GM12878 (cell line): ENCODE measurements around the gene SLC11A1. TPM values are rescaled to one million over a fixed set of nuclear protein-coding genes. Genes with fewer than 3 reads are reported as not detected.

Experiments
- ATAC-seq: fragments of 200-7000 bp; cut with Tn5 transposase; 3 replicates; pipeline ENCODE4 v1.9.1; 2020; ENCODE audit warnings: mild to moderate bottlenecking, moderate library complexity
- BruUV-seq: library from RNA; stranded (reverse); fragments of 400-500 nt; replicated peaks from 2 replicates; lab custom pipeline; 2021; lab: Mats Ljungman, UMichigan
- CTCF ChIA-PET: fragments of 300-600 bp; sonication (Branson Sonifier 250); formaldehyde crosslinking; extraction: SDS; loops from one replicate; lab custom pipeline; 2021; ENCODE audit warnings: inconsistent platforms; lab: Yijun Ruan, JAX
- POLR2A ChIA-PET: fragments of 350-600 bp; formaldehyde crosslinking; extraction: SDS; loops from one replicate; lab custom pipeline; 2021; ENCODE audit warnings: inconsistent platforms; lab: Charles Lee
- RAD21 ChIA-PET: fragments of 300-600 bp; sonication (Branson Sonifier 250); formaldehyde crosslinking; loops from one replicate; lab custom pipeline; 2023; ENCODE audit warnings: antibody characterized with exemption; ENCODE audit not compliant: unreplicated experiment; lab: Charles Lee
- SMC1A ChIA-PET: fragments of 300-600 bp; sonication (Branson Sonifier 250); formaldehyde crosslinking; loops from one replicate; lab custom pipeline; 2023; ENCODE audit not compliant: unreplicated experiment, uncharacterized antibody; lab: Charles Lee
- DNase-seq: peaks from one replicate; pipeline ENCODE4 v3.0.0-alpha.2; 2011; ENCODE audit warnings: low read depth, low spot score
- FAIRE-seq: peaks from 3 replicates; lab custom pipeline; 2011; peaks lifted over from hg19 to GRCh38; lab: Jason Lieb, UNC
- H2AFZ ChIP-seq: 2 replicates; pipeline ENCODE4 v1.6.0; 2011; ENCODE audit warnings: low read depth, low read length, control low read depth; ENCODE audit not compliant: control insufficient read depth
- H3K27ac ChIP-seq: 2 replicates; pipeline ENCODE4 v1.5.1; 2011; ENCODE audit warnings: control low read depth; ENCODE audit not compliant: control insufficient read depth, insufficient read depth
- H3K27me3 ChIP-seq, 2 experiments: replicated peaks in 1 of 2; 2 replicates each; pipeline versions ENCODE4 v1.6.0 to v1.6.1; 2011; ENCODE audit warnings: low read length in 1 of 2; ENCODE audit not compliant: control insufficient read depth in 2 of 2, insufficient read depth in 2 of 2
- H3K36me3 ChIP-seq, 2 experiments: 2 replicates each; pipeline ENCODE4 v1.5.1; 2011; ENCODE audit warnings: low read length in 1 of 2; ENCODE audit not compliant: control insufficient read depth in 2 of 2, insufficient read depth in 2 of 2
- H3K4me1 ChIP-seq: 2 replicates; pipeline ENCODE4 v1.6.1; 2011; ENCODE audit warnings: mild to moderate bottlenecking, low read length, moderate library complexity, mixed read lengths; ENCODE audit not compliant: control insufficient read depth, insufficient read depth
- H3K4me2 ChIP-seq: 2 replicates; pipeline ENCODE4 v1.6.0; 2011; ENCODE audit warnings: control low read depth; ENCODE audit not compliant: control insufficient read depth, insufficient read depth
- H3K4me3 ChIP-seq: fragments of 200-600 bp; sonication (generic); 2 replicates; pipeline ENCODE4 v1.5.1; 2016
- H3K79me2 ChIP-seq: 2 replicates; pipeline ENCODE4 v1.6.0; 2011; ENCODE audit warnings: low read length; ENCODE audit not compliant: control insufficient read depth, insufficient read depth
- H3K9ac ChIP-seq: 2 replicates; pipeline ENCODE4 v1.8.0; 2011; ENCODE audit warnings: low read length, control low read depth, mixed read lengths; ENCODE audit not compliant: control insufficient read depth, insufficient read depth
- H3K9me3 ChIP-seq: replicated peaks from 3 replicates; pipeline ENCODE4 v1.5.1; 2011; ENCODE audit warnings: mild to moderate bottlenecking, low read length; ENCODE audit not compliant: control insufficient read depth, insufficient read depth
- H4K20me1 ChIP-seq: 2 replicates; pipeline ENCODE4 v1.6.0; 2011; ENCODE audit not compliant: control insufficient read depth, insufficient read depth
- CBX5 ChIP-seq: sonication (generic); IDR thresholded peaks from 2 replicates; pipeline ENCODE4 v1.6.1; 2016; ENCODE audit warnings: low read depth, moderate library complexity, mild to moderate bottlenecking, inconsistent platforms
- E2F4 ChIP-seq: IDR thresholded peaks from 2 replicates; pipeline ENCODE4 v1.6.1; 2012; ENCODE audit warnings: low read depth, low read length, improper control_type of control experiment
- HCFC1 ChIP-seq: fragments of 150-350 bp; IDR thresholded peaks from 2 replicates; pipeline ENCODE4 v1.6.1; 2014; ENCODE audit warnings: low read length
- HDAC2 ChIP-seq: fragments of 200-600 bp; sonication (generic); IDR thresholded peaks from 2 replicates; pipeline ENCODE4 v1.6.1; 2017
- IKZF2 ChIP-seq, 2 experiments: fragments of 450-650 bp; IDR thresholded peaks; 2 replicates each; pipeline ENCODE4 v1.6.1; 2017; ENCODE audit warnings: mild to moderate bottlenecking in 2 of 2, moderate library complexity in 2 of 2
- LARP7 ChIP-seq: fragments of 450-650 bp; IDR thresholded peaks from 2 replicates; pipeline ENCODE4 v1.6.1; 2017; ENCODE audit warnings: mild to moderate bottlenecking
- MAX ChIP-seq: IDR thresholded peaks from 2 replicates; pipeline ENCODE4 v1.6.1; 2012; ENCODE audit warnings: low read depth, low read length, improper control_type of control experiment
- NFIC ChIP-seq: IDR thresholded peaks from 2 replicates; pipeline ENCODE4 v1.6.1; 2012; ENCODE audit warnings: low read depth, mild to moderate bottlenecking, inconsistent platforms, low read length, moderate library complexity
- NFYB ChIP-seq: IDR thresholded peaks from 2 replicates; pipeline ENCODE4 v1.6.1; 2011; ENCODE audit warnings: low read depth, mild to moderate bottlenecking, low read length, improper control_type of control experiment, moderate library complexity; ENCODE audit not compliant: insufficient read depth
- PML ChIP-seq: IDR thresholded peaks from 2 replicates; pipeline ENCODE4 v1.6.1; 2012; ENCODE audit warnings: low read length, inconsistent platforms
- POU2F2 ChIP-seq: IDR thresholded peaks from 3 replicates; pipeline ENCODE4 v1.6.1; 2011; ENCODE audit warnings: low read depth, mild to moderate bottlenecking, low read length, borderline replicate concordance
- RFX5 ChIP-seq: IDR thresholded peaks from 2 replicates; pipeline ENCODE4 v1.6.1; 2011; ENCODE audit warnings: low read depth, low read length, improper control_type of control experiment
- SIX5 ChIP-seq: IDR thresholded peaks from 2 replicates; pipeline ENCODE4 v1.6.1; 2011; ENCODE audit warnings: mild to moderate bottlenecking, low read depth, low read length, moderate library complexity; ENCODE audit not compliant: severe bottlenecking
- STAT3 ChIP-seq: IDR thresholded peaks from 2 replicates; pipeline ENCODE4 v1.6.1; 2011; ENCODE audit warnings: low read depth, low read length, improper control_type of control experiment
- SUZ12 ChIP-seq: fragments of 200-600 bp; sonication (generic); IDR thresholded peaks from one replicate; pipeline ENCODE4 v1.6.1; 2018; ENCODE audit warnings: antibody characterized with exemption, mild to moderate bottlenecking; ENCODE audit not compliant: unreplicated experiment
- TBL1XR1 ChIP-seq: IDR thresholded peaks from 2 replicates; pipeline ENCODE4 v1.6.1; 2012; ENCODE audit warnings: low read depth, low read length, improper control_type of control experiment
- WRNIP1 ChIP-seq: IDR thresholded peaks from 2 replicates; pipeline ENCODE4 v1.6.1; 2011; ENCODE audit warnings: low read depth, low read length, improper control_type of control experiment, borderline replicate concordance
- YY1 ChIP-seq: IDR thresholded peaks from 2 replicates; pipeline ENCODE4 v1.6.1; 2011; ENCODE audit warnings: low read depth, mild to moderate bottlenecking, low read length
- WGBS: methylation state at CpG from one replicate; pipeline ENCODE4 v1.1.6; 2016; ENCODE audit warnings: low lambda C conversion rate; ENCODE audit not compliant: insufficient replicate concordance, insufficient coverage; ENCODE audit errors: missing lambda C conversion rate; 5-methylcytosine and 5-hydroxymethylcytosine counted together
- in situ Hi-C: fragments of 300-500 bp; cut with MboI; formaldehyde crosslinking; loops from 9 replicates; pipeline ENCODE4 v1.14.3; 2018; ENCODE audit warnings: mixed read lengths
- intact Hi-C: fragments of 100-400 bp; cut with micrococcal nuclease; formaldehyde crosslinking; loops from one replicate; pipeline ENCODE4 v1.14.2; 2022; ENCODE audit not compliant: unreplicated experiment
- polyA plus RNA-seq, 11 experiments: library from polyadenylated mRNA; depleted of rRNA in 4 of 11; unstranded in 6 of 11; stranded (reverse) in 5 of 11; fragments of >200 nt; fragmentation: Nextera tagmentation in 4 of 11; fragmentation: Illumina TruSeq in 1 of 11; extraction: Ambion mirVana in 4 of 11; extraction: Trizol in 1 of 11; gene quantifications; 1 replicate in 1 of 11; 2 replicates in 10 of 11; pipeline versions ENCODE4 v1.2.1 to v1.2.3, GENCODE V29; 2011 to 2016; ENCODE audit warnings: inconsistent platforms in 2 of 11, missing spikeins in 2 of 11, low read depth in 1 of 11
- total RNA-seq, 4 experiments: library from RNA; depleted of rRNA in 3 of 4; stranded (reverse); fragments of >200 nt in 3 of 4; fragmentation: Illumina TruSeq in 1 of 4; extraction: Trizol in 1 of 4; gene quantifications; 2 replicates each; pipeline versions ENCODE4 v1.2.1 to v1.2.3, GENCODE V29; 2013 to 2021
- TF ChIP-seq, protein P1 (sequence below): fragments of 450-650 bp; IDR thresholded peaks from 2 replicates; pipeline ENCODE4 v1.6.1; 2017; ENCODE audit warnings: antibody characterized with exemption, mild to moderate bottlenecking, moderate library complexity

The SLC11A1 gene
- total and polyA plus RNA-seq, 10 of the 15 experiments (the other 5 are each of a cell fraction or from before 2014, with no cell fraction given): 0.03 to 0.38 (median 0.12) TPM

DNA sequence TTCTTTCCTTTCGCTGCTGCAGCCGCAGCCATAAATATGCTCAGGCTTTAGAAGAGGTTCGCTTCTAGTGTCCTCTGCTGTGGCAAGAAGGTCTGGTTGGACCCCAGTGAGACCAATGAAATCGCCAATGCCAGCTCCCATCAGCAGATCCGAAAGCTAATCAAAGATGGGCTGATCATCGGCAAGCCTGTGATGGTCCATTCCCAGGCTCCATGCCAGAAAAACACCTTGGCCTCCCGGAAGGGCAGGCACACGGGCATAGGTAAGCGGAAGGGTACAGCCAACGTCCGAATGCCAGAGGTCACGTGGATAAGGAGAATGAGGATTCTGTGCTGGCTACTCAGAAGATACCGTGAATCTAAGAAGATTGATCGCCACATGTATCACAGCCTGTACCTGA lies 28.0 kb upstream of the SLC11A1 start (continued):
- TF ChIP-seq, protein P1, sequence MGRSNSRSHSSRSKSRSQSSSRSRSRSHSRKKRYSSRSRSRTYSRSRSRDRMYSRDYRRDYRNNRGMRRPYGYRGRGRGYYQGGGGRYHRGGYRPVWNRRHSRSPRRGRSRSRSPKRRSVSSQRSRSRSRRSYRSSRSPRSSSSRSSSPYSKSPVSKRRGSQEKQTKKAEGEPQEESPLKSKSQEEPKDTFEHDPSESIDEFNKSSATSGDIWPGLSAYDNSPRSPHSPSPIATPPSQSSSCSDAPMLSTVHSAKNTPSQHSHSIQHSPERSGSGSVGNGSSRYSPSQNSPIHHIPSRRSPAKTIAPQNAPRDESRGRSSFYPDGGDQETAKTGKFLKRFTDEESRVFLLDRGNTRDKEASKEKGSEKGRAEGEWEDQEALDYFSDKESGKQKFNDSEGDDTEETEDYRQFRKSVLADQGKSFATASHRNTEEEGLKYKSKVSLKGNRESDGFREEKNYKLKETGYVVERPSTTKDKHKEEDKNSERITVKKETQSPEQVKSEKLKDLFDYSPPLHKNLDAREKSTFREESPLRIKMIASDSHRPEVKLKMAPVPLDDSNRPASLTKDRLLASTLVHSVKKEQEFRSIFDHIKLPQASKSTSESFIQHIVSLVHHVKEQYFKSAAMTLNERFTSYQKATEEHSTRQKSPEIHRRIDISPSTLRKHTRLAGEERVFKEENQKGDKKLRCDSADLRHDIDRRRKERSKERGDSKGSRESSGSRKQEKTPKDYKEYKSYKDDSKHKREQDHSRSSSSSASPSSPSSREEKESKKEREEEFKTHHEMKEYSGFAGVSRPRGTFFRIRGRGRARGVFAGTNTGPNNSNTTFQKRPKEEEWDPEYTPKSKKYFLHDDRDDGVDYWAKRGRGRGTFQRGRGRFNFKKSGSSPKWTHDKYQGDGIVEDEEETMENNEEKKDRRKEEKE: no peak
- TF ChIP-seq, all 136 proteins: peak for 0

DNA sequence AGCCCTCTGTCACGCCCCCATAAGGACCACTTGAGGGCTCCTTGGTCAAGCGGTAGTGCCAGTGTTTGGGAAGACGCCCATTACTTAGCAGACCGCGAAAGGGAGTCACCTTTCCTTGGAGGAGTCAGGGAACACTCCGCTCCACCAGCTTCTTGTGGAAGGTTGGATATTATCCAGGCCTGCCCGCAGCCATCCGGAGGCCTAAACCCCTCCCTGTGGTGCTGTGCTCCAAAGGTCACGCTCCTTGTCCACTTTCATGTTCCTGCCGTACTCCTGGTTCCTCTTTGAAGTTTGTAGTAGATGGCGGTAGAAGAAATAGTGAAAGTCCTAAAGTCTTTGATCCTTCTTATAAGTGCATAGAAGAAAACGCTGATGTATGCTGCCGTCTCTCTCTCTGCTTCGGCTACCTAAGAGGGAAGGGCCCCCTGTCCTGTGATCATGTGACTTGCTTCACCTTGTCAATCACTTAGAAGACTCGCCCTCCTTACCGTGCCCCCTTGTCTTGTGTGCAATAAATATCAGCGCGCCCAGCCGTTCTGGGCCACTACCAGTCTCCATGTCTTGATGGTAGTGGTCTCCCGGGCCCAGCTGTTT lies 27.1 kb upstream of the SLC11A1 start:
- ChIA-PET POLR2A (interaction anchor here (0.7 to 2.0 kb wide), 2 partner anchors 21 to 53 kb away, joined by 10 read pairs; no protein-coding TSS in a partner anchor), RAD21 (interaction anchor here (0.6 to 2.3 kb wide), 5 partner anchors 56 to 940 kb away, joined by 3 to 16 read pairs (median 4); no protein-coding TSS in a partner anchor), SMC1A (interaction anchor here (1.1 to 5.5 kb wide), 5 partner anchors 24 to 84 kb away, joined by 4 to 70 read pairs (median 12); partner anchors contain the start of genes AAMP and PNKD), CTCF (interaction anchor here (1.3 to 4.9 kb wide), 8 partner anchors 9 to 82 kb away, joined by 3 to 138 read pairs (median 20); partner anchors contain the start of genes AAMP and PNKD)
- H3K4me2 ChIP-seq: no peak overlapping the region
- 81% methylated on average over 20 of the region's 20 CpGs for WGBS
- H3K27ac ChIP-seq: no peak overlapping the region
- intact Hi-C loops: loop anchor here (5.0 to 10.0 kb wide), 3 partner anchors 33 to 170 kb away; partner anchors contain the start of gene CTDSP1
- H3K36me3 ChIP-seq: no peaks in the 10 kb centered on the region
- in situ Hi-C loops: no loop called here
- H3K9me3 ChIP-seq: no peaks in the 10 kb centered on the region; the same call in 2 of the 3 replicates
- FAIRE-seq (no peak), DNase-seq (no peak)
- no TSS peak for BruUV-seq
- no peaks in the 10 kb centered on the region for H3K27me3 ChIP-seq
- H3K9ac ChIP-seq: no peak overlapping the region
- no peak overlapping the region for H3K4me3 ChIP-seq
- H3K79me2 ChIP-seq: no peaks in the 10 kb centered on the region
- H3K4me1 ChIP-seq: no peaks in the 10 kb centered on the region
- no peak for TF ChIP-seq WRNIP1
- no peak for TF ChIP-seq STAT3
- no peak for TF ChIP-seq RFX5
- no peak for TF ChIP-seq SUZ12
- no peak for TF ChIP-seq YY1
- TF ChIP-seq TBL1XR1: no peak
- no peak for TF ChIP-seq POU2F2
- TF ChIP-seq PML: no peak
- TF ChIP-seq NFYB: no peak
- no peak for TF ChIP-seq SIX5
- TF ChIP-seq HCFC1: no peak
- no peak for TF ChIP-seq E2F4
- no peak for TF ChIP-seq CBX5
- TF ChIP-seq HDAC2: no peak
- TF ChIP-seq MAX: no peak
- TF ChIP-seq NFIC: no peak
- TF ChIP-seq LARP7: no peak
- no peak for TF ChIP-seq IKZF2 (IDR thresholded peaks at IDR 0.05)
- TF ChIP-seq, all 136 proteins: peak for 0
- no peaks in the 10 kb centered on the region for H4K20me1 ChIP-seq
- no peak for ATAC-seq
- no peak overlapping the region for H2AFZ ChIP-seq
